Measurements from ENCODE around the gene TNXB. TPM values are rescaled to one million over a fixed set of nuclear protein-coding genes. Genes with fewer than 3 reads are reported as not detected.
A peak's percentile ranks its signal among the peaks of the same experiment; 100 is the strongest.

Gene TNXB
- total RNA-seq, 1 donor from 2014 or later: 0.16 TPM

GRCh38 chr6:32087574-32088486 is 21.3 kb downstream of the TNXB start:
- DNase-seq (ENCODE audit: low read depth): no peak

- DNase-seq (ENCODE audit: low read depth): peak; percentile 93
Observed at GRCh38 chr6:32086661-32087573, 22.2 kb downstream of the TNXB start.

GRCh38 chr6:32085759-32086459 is 23.2 kb downstream of the TNXB start:
- DNase-seq (ENCODE audit: low read depth): no peak

GRCh38 chr6:32084780-32085179 is 24.4 kb downstream of the TNXB start:
- DNase-seq (ENCODE audit: low read depth): no peak

- DNase-seq (ENCODE audit: low read depth): no peak
Observed at GRCh38 chr6:32083812-32084768, 25.0 kb downstream of the TNXB start.

- DNase-seq (ENCODE audit: low read depth): peak; percentile 88
Observed at GRCh38 chr6:32082935-32083334, 26.2 kb downstream of the TNXB start.

GRCh38 chr6:32082478-32082877 is 26.7 kb downstream of the TNXB start:
- DNase-seq (ENCODE audit: low read depth): no peak

- DNase-seq (ENCODE audit: low read depth): peak; percentile 68
Observed at GRCh38 chr6:32081168-32081990, 27.8 kb downstream of the TNXB start.

GRCh38 chr6:32079566-32080290 is 29.4 kb downstream of the TNXB start:
- no peak for DNase-seq (ENCODE audit: low read depth)

GRCh38 chr6:32076321-32076809 is 32.8 kb downstream of the TNXB start:
- DNase-seq (ENCODE audit: low read depth): peak; percentile 52

GRCh38 chr6:32075781-32076180 is 33.4 kb downstream of the TNXB start:
- DNase-seq (ENCODE audit: low read depth): peak; percentile 58

- DNase-seq (ENCODE audit: low read depth): no peak
Observed at GRCh38 chr6:32074996-32075532, 34.1 kb downstream of the TNXB start.

GRCh38 chr6:32073613-32074012 is 35.5 kb downstream of the TNXB start:
- DNase-seq (ENCODE audit: low read depth): no peak

GRCh38 chr6:32073101-32073500 is 36.0 kb downstream of the TNXB start:
- no peak for DNase-seq (ENCODE audit: low read depth)

- no peak for DNase-seq (ENCODE audit: low read depth)
Observed at GRCh38 chr6:32070814-32071543, 38.2 kb downstream of the TNXB start.

GRCh38 chr6:32069878-32070515 is 39.1 kb downstream of the TNXB start:
- DNase-seq (ENCODE audit: low read depth): no peak

GRCh38 chr6:32069460-32069859 is 39.7 kb downstream of the TNXB start:
- DNase-seq (ENCODE audit: low read depth): no peak
